Measurements from ENCODE around the gene RABGEF1.

GRCh38 chr7:66800591-66800990 is 60.1 kb downstream of the RABGEF1 start:
- no peak for TF ChIP-seq CTCF (conservative IDR thresholded peaks at IDR 0.05; ENCODE audit: low read length)
- no peak for TF ChIP-seq EZH2phosphoT487 (IDR thresholded peaks at IDR 0.05; ENCODE audit: borderline replicate concordance, low read depth, low read length)

Data from OCI-LY7 (cell line).